Loucy (cell line): ENCODE measurements around the gene BIRC2.

Experiments
- EZH2phosphoT487 ChIP-seq: fragments of 200-600 bp; IDR thresholded peaks from 2 replicates; pipeline ENCODE4 v1.6.1; 2018; ENCODE audit warnings: antibody characterized with exemption, mild to moderate bottlenecking, moderate library complexity, borderline replicate concordance
- TF ChIP-seq, protein P1 (sequence below): fragments of 200-600 bp; sonication (generic); conservative IDR thresholded peaks from 2 replicates; pipeline ENCODE4 v1.5.1; 2014; ENCODE audit warnings: mild to moderate bottlenecking, antibody characterized with exemption, low read length

- TF ChIP-seq, protein P1, sequence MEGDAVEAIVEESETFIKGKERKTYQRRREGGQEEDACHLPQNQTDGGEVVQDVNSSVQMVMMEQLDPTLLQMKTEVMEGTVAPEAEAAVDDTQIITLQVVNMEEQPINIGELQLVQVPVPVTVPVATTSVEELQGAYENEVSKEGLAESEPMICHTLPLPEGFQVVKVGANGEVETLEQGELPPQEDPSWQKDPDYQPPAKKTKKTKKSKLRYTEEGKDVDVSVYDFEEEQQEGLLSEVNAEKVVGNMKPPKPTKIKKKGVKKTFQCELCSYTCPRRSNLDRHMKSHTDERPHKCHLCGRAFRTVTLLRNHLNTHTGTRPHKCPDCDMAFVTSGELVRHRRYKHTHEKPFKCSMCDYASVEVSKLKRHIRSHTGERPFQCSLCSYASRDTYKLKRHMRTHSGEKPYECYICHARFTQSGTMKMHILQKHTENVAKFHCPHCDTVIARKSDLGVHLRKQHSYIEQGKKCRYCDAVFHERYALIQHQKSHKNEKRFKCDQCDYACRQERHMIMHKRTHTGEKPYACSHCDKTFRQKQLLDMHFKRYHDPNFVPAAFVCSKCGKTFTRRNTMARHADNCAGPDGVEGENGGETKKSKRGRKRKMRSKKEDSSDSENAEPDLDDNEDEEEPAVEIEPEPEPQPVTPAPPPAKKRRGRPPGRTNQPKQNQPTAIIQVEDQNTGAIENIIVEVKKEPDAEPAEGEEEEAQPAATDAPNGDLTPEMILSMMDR, result no peak
- TF ChIP-seq EZH2phosphoT487, result no peak
Measured at GRCh38 chr11:102411142-102411541, 64.1 kb downstream of the BIRC2 start.
